Hepatocyte (in vitro differentiated cells): ENCODE measurements around the gene TCP11L2.

Source experiments
- CTCF ChIP-seq: fragments of 200-600 bp; sonication (generic); IDR thresholded peaks from 2 replicates; pipeline ENCODE4 v1.5.1; 2016; ENCODE audit warnings: antibody characterized with exemption, mild to moderate bottlenecking; ENCODE audit not compliant: poor library complexity
- EZH2 ChIP-seq: fragments of 200-600 bp; sonication (generic); IDR thresholded peaks from 2 replicates; pipeline ENCODE4 v1.6.1; 2016; ENCODE audit warnings: antibody characterized with exemption, mild to moderate bottlenecking, borderline replicate concordance
- EZH2phosphoT487 ChIP-seq: fragments of 200-600 bp; sonication (generic); IDR thresholded peaks from one replicate; pipeline ENCODE4 v1.6.1; 2018; ENCODE audit warnings: antibody characterized with exemption, mild to moderate bottlenecking, low read depth, moderate library complexity; ENCODE audit not compliant: unreplicated experiment, severe bottlenecking

GRCh38 chr12:106289196-106289681 lies 13.3 kb upstream of the TCP11L2 start:
- TF ChIP-seq CTCF = no peak
- TF ChIP-seq EZH2 = no peak
- TF ChIP-seq EZH2phosphoT487 = no peak
